Astrocyte of the hippocampus (primary cell): Measurements from ENCODE around the gene FHDC1.

ENCODE experiments used
- DNase-seq: peaks from one replicate; pipeline ENCODE4 v3.0.0; 2011; ENCODE audit warnings: low read depth, low spot score

The FHDC1 gene

DNA sequence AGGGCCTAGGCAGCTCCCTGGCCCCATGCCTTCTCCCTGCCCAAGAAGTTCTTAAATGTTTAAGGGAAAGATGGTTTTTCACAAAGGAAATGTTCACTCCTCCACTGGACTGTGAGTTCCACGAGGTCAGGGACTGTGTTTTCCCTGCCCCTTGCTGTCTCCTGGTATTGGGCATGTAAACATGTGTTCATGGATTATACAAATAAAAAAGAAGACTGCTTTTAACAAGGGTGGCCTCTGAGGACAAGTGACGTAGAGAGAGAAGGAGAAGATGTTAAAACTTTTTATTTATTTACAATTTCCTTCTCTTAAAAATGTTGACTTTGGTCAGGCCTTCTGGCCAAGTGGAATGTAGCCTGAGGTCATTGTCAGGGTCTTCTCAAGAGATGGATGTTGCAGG is 66.0 kb downstream of the FHDC1 start:
- DNase-seq = no peak

DNA sequence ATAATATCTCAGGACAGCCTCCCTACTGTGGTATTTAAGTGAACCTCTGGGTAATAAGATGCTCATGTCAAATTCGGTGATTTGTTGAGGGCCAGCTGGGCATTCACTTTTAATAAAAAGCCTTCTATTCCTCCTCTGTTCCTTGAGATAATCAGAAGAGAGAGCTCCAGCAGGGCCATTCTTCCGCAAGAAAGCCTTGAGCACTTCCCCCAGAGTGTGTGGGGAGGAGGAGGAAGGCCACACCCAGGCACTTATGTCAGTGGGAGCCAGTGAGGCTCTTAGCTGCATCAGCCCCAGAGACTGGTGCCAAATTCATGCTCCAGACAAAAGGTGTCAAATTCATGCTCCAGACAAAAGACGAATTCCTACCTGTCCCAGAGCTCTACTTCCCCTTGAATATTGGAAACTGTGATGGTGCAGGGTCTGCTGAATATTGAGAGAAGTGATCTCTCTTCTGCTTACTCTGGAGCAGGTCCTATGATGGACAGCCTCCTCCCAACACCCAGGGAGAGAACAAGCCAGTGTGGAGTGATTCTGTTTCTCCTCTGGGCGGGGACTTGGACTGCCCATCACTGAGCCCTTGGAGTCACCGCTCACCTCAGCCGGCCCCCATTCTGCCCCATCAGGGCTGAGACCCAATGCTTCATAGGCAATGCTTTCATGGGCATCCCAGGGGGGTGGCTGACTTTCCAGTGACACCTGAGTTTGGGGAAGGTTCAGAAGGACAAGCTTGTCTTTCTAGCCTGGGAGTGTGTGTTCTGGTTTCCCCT is 68.1 kb downstream of the FHDC1 start:
- DNase-seq = no peak

DNA sequence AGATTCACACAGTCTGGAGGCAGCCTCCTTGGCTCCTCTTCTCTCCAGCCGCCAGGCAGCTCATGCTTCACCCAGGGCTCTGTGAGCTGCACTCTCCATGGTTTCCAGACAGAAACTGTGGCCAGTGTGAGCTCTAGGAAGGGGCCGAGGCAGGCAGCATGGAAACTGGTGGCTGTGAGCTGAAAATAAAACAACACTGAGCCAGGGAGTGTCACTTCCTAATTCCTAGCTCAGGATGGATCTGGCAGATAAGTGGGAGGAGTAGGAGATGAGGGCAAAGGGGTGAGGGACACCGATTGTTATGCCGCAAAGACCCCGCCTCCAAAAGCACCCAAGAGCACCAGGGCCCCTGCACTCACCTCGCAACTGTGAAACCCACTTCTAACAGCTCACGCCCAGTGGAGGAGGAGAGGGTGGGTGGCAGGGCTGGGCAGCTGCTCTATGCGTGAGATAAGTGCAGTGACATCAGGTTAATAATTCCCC is 69.8 kb downstream of the FHDC1 start:
- no peak for DNase-seq

DNA sequence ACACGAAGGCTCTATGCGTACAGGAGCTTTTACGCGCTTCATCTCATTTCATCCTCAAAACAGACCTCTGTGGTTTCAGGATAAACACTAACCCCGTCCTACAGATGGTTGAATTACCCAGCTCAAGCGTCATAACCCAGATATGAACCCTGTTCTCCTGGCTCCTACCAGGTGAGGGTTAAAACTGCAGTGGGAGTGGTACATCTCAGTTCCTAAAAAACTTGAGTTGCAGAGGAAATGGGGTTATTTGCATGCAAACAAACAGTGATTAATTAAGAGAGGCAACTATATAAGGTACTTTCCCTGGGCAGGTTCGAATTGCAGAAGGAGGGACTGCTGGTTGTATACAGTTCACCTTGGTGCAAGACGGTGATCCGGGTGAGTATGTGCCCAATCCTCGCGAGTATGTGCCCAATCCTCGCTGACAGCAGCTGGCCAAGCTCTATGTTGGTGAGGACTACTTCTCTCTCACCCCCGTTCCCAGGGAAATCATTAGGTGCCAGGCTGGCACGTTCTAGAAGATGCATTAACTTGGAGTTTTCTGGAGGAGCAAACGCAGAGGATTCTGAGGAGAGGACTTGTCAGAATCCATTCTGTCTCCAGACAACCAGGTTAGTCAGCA is 72.6 kb downstream of the FHDC1 start:
- DNase-seq = no peak

DNA sequence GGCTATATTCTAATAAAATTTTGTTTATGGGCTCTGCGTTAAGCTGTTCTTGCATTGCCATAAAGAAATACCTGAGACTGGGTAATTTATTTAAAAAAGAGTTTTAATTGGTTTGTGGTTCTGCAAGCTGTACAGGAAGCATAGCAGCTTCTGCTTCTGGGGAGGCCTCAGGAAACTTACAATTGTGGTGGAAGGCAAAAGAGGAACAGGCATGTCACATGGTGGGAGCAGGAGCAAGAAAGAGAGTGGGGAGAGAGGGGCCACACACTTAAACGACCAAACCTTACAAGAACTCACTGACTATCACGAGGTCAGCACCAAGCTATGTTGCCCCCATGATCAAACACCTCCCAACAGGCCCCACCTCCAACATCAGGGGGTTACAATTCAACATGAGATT is 74.0 kb downstream of the FHDC1 start:
- DNase-seq = no peak

DNA sequence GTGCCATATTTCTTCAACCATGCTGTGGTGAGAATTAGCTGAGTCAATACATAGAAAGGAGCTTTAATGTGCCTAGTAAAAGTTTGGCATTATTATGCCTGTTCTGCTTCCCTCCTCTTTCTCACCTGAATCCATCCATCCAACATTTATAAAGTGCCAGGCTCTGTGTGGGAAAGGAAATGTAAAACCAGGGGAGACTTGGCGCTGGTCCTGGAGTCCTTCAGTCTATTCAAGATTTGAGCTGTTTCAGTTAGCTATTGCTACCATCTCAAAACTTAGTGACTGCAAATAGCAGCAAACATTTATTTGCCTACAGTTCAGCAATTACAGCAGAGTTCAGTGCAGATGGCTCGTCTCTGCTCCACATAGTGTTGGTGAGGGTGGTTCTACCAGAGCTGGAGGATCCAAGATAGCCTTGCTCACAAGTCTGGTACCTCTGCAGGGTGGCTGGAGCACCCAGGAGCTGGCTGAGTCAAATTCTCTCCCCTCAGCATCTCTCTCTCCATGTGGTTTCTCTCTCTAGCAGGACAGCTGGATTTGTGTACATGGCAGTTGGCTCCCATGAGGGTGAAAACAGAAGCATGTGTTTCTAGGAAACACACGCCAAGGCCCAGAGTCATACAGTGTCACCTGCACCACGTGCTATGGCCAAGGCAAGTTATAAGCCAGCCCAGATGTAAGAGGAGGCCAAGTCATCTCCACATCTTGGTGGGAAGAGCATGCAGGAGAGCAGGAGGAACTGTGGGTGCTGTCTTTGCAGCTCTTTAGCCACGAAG is 77.3 kb downstream of the FHDC1 start:
- DNase-seq = no peak

DNA sequence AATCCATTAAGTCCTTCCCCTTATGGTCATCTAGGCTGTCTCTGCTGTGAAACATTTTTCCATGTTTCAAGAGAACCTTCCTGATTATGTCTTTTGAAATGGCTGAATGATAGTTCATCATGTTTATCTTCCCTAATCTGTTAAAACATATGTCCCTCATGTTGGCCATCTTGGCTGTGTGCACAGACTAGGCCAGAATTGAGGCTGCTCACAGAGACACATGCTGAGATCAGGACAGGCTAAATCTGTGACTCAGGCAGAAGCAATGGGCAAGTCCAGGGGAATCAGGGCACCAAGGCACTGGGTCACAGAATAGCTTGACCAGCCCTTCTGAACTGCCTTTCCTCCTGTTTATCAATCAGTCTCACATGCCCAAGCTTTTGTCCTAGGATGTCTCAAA is 78.3 kb downstream of the FHDC1 start:
- DNase-seq = no peak

DNA sequence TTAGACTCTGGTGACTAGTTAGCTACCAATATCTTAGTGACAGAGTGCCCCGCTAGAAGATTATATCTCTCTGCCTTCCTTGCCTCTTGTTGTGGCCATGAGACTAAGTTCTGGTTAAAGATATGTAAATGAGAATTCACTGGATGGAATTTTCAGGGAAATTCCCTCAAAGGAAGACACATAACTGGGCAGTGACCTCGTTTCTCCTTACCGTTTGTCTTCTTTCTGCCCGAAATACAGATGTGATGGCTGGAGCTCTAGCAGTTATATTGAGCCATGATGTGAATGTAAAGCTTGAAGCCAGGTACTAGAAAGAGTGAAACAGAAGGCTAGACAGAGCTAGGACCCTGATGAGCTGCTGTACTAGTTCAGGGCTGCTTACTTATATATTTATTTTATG is 80.5 kb downstream of the FHDC1 start:
- no peak for DNase-seq

DNA sequence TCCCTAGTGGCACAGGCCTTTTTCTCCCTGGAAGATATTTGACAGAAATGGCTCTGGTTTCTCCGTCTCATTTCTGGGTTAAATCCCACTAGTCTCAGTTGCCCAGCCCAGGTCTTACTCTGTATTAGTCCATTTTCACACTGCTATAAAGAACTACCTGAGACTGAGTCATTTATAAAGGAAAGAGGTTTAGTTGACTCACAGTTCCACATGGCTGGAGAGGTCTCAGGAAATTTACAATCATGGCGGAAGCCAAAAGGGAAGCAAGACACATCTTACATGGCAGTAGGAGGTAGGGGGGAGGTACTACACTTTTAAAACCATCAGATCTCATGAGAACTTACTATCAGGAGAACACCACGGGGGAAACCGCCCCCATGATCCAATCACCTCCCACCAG is 81.9 kb downstream of the FHDC1 start:
- no peak for DNase-seq

DNA sequence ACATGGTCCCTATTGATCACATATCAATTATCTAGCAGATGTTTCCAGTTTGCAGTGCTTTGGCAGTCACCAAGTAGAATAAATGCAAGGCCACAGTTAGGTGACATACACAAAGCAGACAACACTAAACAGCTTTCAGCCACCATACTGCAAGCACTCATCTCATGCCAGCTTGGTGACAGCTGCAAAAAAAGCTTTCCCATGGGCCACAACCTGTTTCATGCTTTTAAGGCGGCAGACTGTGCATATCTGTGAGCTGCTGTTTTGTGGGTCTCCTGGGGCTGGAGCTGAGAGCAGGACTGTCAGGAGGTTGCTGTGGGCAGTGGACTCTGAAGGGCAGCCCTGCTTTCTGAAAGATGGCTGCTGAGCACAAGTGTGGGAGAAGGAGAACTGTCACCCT is 82.6 kb downstream of the FHDC1 start:
- DNase-seq = no peak

DNA sequence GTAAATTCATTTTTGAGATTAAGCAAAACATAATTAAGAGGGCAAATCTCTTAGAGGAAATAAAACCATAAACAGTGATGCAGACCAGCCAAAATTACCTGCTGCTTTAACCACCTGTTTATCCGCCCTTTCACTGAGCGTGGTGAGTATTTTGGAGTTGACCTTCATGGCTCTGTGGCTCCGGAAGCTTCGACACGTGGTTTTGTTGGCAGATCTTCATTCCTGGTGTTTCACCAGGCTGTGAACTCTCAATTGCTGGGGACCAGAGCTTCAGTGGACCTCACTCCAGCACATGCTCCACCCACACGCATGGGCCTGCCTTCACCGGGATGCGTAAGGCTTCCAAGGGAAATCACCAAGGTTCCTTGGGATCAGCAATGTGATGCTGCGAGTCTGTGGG is 83.8 kb downstream of the FHDC1 start:
- DNase-seq = no peak

DNA sequence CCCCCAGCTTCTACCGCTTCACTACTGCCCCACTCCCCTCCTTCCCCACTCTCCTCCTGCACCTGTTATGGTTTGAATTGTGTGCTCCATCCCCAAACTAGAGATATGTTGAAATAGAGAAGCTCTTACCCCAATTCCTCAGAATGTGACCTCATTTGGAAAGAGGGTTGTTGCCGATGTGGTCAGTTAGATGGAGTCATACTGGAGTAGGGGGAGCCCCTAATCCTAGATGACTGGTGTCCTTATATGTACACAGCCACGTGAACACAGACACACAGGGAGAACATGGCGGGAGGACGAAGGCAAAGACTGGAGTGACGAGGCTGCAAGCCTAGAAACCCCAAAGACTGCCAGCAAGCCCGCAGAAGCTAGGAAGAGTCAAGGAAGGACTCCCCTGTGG is 84.3 kb downstream of the FHDC1 start:
- DNase-seq = no peak

DNA sequence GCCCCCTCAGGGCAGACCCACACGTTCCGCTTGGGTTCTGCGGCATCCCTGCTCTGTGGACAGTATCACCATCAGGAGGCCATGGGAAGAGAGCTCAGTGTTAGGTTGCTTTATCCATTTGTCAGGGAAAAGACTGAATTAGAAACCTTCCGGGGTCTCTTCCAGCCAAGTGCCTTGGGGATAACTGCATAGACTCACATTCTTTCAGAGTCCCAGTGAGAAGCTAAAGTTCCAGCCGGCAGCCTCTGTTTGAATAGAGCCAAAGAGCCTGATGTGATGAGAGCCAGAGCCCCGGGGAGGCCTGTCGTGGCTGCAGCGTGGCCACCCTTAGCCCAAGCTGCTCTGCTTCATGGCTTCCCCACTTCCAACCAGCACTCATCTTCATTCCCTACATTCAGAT is 85.2 kb downstream of the FHDC1 start:
- DNase-seq = no peak

DNA sequence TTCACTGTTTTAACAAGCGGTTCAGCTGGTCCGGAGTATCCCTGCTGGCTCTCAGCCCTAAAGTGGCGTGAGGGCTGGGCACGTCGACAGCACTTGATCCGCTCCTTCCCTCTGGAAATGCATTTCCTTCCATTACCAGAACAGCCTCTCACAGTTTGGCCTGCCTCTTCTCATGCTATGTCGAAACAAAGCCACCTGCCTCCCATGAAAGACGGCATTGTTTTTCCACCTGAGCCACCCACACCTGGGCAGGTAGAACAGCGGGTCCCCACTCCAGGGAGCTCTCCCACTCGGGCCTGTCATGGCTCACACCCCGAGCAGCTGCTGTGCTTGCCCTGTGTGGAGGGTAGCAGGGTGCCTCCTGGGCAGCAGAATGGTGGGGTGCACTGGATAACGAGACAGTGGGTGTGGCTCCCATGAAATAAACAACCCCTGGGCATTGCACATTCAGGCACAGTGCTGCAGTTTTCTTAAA is 86.2 kb downstream of the FHDC1 start:
- DNase-seq = no peak

DNA sequence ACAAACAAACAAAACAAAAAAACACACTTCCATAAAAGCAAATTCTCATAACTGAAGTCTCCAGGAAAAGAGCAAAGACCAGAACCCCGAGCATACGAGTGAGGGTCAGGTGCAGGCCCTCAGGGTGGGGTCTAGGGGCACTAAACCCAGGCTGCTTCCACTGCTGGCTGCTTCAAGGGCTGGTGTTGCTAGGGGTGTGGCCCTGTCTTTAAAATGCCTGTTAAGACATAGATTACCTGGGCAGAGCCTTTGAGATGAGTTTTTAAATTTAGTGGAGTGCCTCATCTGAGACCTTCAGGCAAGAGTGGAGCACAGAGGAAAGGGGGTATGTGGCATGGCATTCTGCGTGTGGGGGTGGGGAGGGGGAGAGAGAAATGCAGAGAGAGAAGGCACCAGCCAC is 87.0 kb downstream of the FHDC1 start:
- no peak for DNase-seq

DNA sequence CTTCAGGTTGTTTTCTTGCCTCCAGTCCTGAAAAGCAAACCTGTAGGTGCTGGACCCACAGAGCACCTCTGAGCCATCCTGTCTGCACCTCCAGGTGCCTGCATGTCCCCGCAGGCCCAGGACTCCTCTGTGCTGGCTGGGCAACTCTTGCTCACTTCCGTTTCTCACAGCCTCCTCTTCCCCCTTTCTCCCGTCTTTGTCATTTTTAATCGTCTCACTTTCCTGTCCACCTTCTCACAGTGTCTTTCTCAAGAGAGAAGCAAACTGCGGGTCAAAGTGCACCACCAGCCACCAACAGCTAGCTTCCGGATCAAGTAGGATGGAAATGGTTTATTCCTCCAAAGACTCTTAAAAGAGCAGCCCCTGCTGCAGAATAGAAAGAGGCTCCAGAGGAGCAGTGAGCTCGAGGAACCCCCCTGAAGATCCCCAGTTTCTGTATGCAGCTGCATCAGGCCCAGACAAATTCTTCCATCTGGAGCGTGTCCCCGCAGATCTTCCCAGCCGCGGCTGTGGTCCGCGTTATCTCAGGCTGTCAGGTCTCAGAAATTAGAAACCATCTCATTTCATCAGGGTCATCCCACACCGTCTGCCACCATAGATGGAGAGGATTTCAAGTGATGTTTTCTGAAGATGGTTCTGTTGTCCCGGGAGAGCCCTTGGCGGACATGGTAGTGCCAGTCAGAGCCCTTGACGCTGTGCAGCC is 87.7 kb downstream of the FHDC1 start:
- no peak for DNase-seq

DNA sequence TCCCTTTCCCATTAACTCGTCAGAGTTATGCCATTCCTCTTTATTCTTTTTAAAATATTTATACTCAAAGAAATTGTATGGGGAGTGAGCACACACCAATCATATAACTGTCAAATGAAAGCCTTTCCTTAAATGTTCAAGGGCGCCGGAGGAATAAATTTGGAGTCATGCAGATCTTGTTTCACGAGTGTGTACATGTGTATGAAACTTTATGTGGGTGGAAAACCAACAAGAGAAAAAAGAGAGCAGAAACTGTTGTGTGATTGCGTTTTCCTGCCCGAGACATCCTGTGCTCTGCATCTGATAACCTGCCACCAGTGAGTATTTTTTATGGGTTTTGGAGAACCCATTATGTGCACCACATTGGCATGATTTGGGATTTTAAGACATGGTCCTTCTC is 88.3 kb downstream of the FHDC1 start:
- DNase-seq = no peak

DNA sequence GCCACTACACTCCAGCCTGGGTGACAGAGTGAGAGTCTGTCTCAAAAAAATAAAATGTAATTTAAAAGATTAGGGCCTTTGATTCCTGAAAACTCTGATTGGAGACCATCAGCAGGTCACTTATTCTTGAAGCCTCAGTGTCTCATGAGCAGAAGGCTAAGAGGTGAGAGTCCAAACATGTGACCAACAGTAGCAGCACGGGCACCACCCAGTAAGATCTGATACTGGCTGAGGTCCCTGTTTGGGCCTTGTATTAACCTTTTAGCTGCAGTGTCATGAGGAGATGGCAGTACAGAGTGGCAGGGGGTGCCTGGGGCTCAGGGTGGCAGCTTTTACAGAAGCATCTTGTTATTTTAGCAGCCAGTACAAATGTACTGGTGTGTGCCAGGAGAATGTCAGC is 89.3 kb downstream of the FHDC1 start:
- DNase-seq = no peak

DNA sequence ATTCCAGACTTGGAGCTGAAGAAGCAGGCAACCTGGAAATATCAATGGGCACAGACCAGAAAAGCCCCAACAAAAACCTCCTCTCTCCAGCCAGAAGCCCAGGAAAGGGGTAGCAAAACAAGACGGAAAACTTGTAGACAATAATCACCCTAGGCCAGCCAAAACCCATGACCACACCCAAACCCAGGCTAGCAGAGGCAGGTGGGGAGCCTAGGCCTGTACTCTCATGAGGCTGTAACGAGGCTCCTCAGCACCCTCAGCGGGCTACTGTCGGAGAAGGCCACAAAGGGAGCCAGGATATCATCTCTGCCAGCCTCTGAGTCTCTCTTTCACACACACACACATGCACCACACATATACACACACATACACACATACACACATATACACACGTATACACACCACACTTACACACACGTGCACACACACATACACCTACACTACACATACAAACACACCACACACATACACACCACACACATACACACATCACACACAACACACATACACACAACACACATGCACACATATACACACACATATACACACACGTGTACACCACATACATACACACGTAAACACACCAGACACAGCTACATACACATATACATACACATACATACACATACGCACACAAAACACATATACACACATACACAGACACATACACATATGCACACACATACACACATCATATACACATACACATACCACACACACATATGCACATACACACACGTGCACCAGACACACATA is 90.6 kb downstream of the FHDC1 start:
- DNase-seq = no peak

DNA sequence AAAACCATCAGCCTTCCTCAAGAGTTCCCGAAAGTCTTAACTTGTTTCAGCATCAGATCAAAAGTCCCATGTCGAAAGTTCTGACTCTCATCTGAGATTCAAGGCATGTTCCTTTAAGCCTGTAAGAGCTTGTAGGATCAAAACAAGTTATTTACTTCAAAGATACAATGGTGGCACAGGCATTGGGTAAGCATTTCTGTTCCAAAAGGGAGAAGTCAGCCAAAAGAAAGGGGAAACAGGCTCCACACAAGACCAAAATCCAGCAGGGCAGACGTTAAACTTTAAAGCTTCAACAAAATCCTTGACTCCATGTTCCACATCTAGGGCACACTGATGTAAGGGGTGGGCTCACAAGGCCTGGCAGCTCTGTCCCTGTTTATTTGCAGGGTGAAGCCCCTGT is 91.7 kb downstream of the FHDC1 start:
- DNase-seq = no peak

DNA sequence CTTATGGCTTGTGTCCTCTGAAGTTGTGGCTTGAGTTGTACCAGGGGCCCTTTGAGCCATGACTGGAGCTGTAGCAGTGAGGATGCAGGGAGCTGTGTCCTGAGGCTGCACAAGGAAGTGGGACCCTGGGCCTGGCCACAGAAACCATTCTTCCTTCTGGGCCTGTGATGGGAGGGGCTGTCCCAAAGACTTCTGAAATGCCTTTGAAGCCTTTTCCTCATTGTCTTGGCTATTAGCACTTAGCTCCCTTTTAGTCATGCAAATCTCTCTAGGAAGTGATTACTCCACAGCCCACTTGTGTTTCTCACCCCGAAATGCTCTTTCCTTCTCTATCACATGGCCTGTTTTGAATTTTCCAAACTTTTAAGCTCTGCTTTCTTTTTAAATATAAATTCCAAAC is 92.4 kb downstream of the FHDC1 start:
- no peak for DNase-seq
